Sigmoid colon (tissue), 4 donors: Measurements from ENCODE around the gene CTRB1.
"Not testable (repeated sequence)": the region's sequence is repeated elsewhere in the genome, so short reads cannot be mapped to it uniquely, and the experiment has no call there.

Experiments
- CTCF ChIP-seq, 4 experiments: fragments of 450-650 bp in 3 of 4; fragments of 200-600 bp in 1 of 4; IDR thresholded peaks; one replicate each; pipeline ENCODE4 v1.5.1; 2016 to 2019; ENCODE audit warnings: antibody characterized with exemption in 4 of 4, mild to moderate bottlenecking in 3 of 4, moderate library complexity in 2 of 4
- EP300 ChIP-seq, 4 donors: sonication (generic); formaldehyde crosslinking; IDR thresholded peaks; one replicate each; pipeline ENCODE4 v1.6.1; 2017; ENCODE audit warnings: antibody characterized with exemption in 4 of 4
- POLR2A ChIP-seq, 2 donors: fragments of 450-650 bp; IDR thresholded peaks; one replicate each; pipeline ENCODE4 v1.6.1; 2016; ENCODE audit warnings: antibody characterized with exemption in 2 of 2, mild to moderate bottlenecking in 2 of 2, moderate library complexity in 2 of 2
- POLR2AphosphoS5 ChIP-seq, 4 donors: sonication (generic); formaldehyde crosslinking; IDR thresholded peaks; one replicate each; pipeline ENCODE4 v1.6.1; 2017; ENCODE audit warnings: antibody characterized with exemption in 4 of 4

GRCh38 chr16:75204905-75205304 is 13.9 kb upstream of the CTRB1 start:
- TF ChIP-seq CTCF, POLR2A, EP300, POLR2AphosphoS5 (IDR thresholded peaks at IDR 0.05): not testable (repeated sequence)
